HepG2 (cell line): ENCODE results near the gene STYX. TPM values are rescaled to one million over a fixed set of nuclear protein-coding genes. Genes with fewer than 3 reads are reported as not detected.

Experiments
- ATF1 ChIP-seq: IDR thresholded peaks from 2 replicates; pipeline ENCODE4 v1.6.1; 2016; ENCODE audit warnings: mild to moderate bottlenecking, control low read depth
- ERF ChIP-seq: IDR thresholded peaks from 2 replicates; pipeline ENCODE4 v1.6.1; 2018; ENCODE audit warnings: missing biosample characterization, missing genetic modification reagents
- KDM4B ChIP-seq: sonication (generic); formaldehyde crosslinking; IDR thresholded peaks from 2 replicates; pipeline ENCODE4 v1.4.0; 2020; ENCODE audit warnings: missing genetic modification reagents
- NAIF1 ChIP-seq: sonication (generic); formaldehyde crosslinking; IDR thresholded peaks from 2 replicates; pipeline ENCODE4 v1.5.0; 2020; ENCODE audit warnings: mild to moderate bottlenecking, missing genetic modification reagents, borderline replicate concordance
- RARA ChIP-seq: IDR thresholded peaks from 2 replicates; pipeline ENCODE4 v1.6.1; 2016; ENCODE audit warnings: missing genetic modification reagents, missing compliant biosample characterization
- TBX2 ChIP-seq: sonication (generic); formaldehyde crosslinking; IDR thresholded peaks from 2 replicates; pipeline ENCODE4 v1.5.0; 2020; ENCODE audit warnings: missing genetic modification reagents, mild to moderate bottlenecking, borderline replicate concordance
- TEAD3 ChIP-seq: optimal IDR thresholded peaks from 2 replicates; pipeline ENCODE3; 2016; ENCODE audit warnings: borderline replicate concordance
- ZMYM2 ChIP-seq: sonication (generic); formaldehyde crosslinking; IDR thresholded peaks from 2 replicates; pipeline ENCODE4 v1.8.0; 2022; ENCODE audit warnings: mild to moderate bottlenecking, missing genetic modification reagents
- ZNF256 ChIP-seq: sonication (generic); formaldehyde crosslinking; conservative IDR thresholded peaks from 2 replicates; pipeline ENCODE4 v1.4.0; 2020; ENCODE audit warnings: missing genetic modification reagents
- ZNF451 ChIP-seq: sonication (generic); formaldehyde crosslinking; IDR thresholded peaks from 2 replicates; pipeline ENCODE4 v1.5.0; 2020; ENCODE audit warnings: mild to moderate bottlenecking, missing genetic modification reagents
- ZNF614 ChIP-seq: IDR thresholded peaks from 2 replicates; pipeline ENCODE4 v1.6.1; 2018; ENCODE audit warnings: missing biosample characterization, missing genetic modification reagents, inconsistent platforms, borderline replicate concordance
- polyA plus RNA-seq, 8 experiments: library from polyadenylated mRNA; depleted of rRNA in 3 of 8; stranded (reverse) in 7 of 8; unstranded in 1 of 8; fragments of >200 nt; fragmentation: Illumina TruSeq in 4 of 8; extraction: Trizol in 4 of 8; gene quantifications; 2 replicates each; pipeline versions ENCODE4 v1.2.1 to v1.2.3, GENCODE V29; 2011 to 2016; ENCODE audit warnings: low read depth in 4 of 8, missing spikeins in 1 of 8, mixed read lengths in 1 of 8; ENCODE audit not compliant: insufficient read depth in 1 of 8
- total RNA-seq, 5 experiments: library from RNA; depleted of rRNA; stranded (reverse); fragments of >200 nt; fragmentation: Illumina TruSeq; extraction: Trizol; gene quantifications; 2 replicates each; pipeline ENCODE4 v1.2.3, GENCODE V29; 2016; ENCODE audit warnings: low read depth in 1 of 5
- TF ChIP-seq, protein P1 (sequence below): sonication (generic); formaldehyde crosslinking; IDR thresholded peaks from 2 replicates; pipeline ENCODE4 v1.9.0; 2021; ENCODE audit warnings: mild to moderate bottlenecking, missing genetic modification reagents
- TF ChIP-seq, protein P2 (sequence below): sonication (generic); formaldehyde crosslinking; IDR thresholded peaks from 2 replicates; pipeline ENCODE4 v1.5.1; 2020; ENCODE audit warnings: mild to moderate bottlenecking, missing genetic modification reagents, borderline replicate concordance
- TF ChIP-seq, protein P3 (sequence below): sonication (generic); formaldehyde crosslinking; IDR thresholded peaks from 2 replicates; pipeline ENCODE4 v1.5.1; 2020; ENCODE audit warnings: mild to moderate bottlenecking, missing genetic modification reagents

STYX gene
- total and polyA plus RNA-seq, 2 of the 13 experiments (the other 11 are each of a cell fraction or from before 2014, with no cell fraction given), result 6.6 to 10.9 TPM

DNA sequence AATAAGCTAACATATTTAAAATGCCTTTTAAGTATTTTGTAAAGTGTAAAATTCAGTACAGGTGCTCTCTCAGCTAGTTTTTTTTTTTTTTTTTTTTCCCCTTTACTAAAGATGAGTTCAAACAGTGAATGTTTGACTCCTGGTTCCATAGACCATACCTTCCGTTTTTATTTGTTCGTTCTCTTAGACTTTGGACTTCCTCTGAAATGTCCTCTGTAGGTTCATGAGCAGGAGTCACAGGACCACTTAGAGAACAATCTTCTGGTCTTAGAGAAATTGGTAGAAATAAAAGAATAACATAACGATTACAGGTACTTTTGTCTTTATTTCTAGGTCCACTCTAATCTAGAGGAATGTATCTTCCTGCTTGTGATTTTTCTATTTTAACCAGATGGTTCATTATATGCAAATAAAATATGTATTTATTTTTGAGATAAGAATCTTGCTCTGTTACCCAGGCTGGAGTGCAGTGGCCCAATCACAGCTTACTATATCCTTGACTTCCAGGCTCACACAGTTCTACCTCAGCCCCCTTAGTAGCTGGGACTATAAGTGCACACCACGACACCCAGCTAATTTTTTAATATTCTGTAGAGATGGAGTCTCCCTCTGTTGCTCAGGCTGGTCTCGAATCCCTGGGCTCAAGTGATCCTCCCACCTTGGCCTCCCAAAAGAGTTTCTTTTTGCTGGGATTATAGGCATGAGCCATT is 25.8 kb downstream of the STYX start (continued):
- TF ChIP-seq, protein P1, sequence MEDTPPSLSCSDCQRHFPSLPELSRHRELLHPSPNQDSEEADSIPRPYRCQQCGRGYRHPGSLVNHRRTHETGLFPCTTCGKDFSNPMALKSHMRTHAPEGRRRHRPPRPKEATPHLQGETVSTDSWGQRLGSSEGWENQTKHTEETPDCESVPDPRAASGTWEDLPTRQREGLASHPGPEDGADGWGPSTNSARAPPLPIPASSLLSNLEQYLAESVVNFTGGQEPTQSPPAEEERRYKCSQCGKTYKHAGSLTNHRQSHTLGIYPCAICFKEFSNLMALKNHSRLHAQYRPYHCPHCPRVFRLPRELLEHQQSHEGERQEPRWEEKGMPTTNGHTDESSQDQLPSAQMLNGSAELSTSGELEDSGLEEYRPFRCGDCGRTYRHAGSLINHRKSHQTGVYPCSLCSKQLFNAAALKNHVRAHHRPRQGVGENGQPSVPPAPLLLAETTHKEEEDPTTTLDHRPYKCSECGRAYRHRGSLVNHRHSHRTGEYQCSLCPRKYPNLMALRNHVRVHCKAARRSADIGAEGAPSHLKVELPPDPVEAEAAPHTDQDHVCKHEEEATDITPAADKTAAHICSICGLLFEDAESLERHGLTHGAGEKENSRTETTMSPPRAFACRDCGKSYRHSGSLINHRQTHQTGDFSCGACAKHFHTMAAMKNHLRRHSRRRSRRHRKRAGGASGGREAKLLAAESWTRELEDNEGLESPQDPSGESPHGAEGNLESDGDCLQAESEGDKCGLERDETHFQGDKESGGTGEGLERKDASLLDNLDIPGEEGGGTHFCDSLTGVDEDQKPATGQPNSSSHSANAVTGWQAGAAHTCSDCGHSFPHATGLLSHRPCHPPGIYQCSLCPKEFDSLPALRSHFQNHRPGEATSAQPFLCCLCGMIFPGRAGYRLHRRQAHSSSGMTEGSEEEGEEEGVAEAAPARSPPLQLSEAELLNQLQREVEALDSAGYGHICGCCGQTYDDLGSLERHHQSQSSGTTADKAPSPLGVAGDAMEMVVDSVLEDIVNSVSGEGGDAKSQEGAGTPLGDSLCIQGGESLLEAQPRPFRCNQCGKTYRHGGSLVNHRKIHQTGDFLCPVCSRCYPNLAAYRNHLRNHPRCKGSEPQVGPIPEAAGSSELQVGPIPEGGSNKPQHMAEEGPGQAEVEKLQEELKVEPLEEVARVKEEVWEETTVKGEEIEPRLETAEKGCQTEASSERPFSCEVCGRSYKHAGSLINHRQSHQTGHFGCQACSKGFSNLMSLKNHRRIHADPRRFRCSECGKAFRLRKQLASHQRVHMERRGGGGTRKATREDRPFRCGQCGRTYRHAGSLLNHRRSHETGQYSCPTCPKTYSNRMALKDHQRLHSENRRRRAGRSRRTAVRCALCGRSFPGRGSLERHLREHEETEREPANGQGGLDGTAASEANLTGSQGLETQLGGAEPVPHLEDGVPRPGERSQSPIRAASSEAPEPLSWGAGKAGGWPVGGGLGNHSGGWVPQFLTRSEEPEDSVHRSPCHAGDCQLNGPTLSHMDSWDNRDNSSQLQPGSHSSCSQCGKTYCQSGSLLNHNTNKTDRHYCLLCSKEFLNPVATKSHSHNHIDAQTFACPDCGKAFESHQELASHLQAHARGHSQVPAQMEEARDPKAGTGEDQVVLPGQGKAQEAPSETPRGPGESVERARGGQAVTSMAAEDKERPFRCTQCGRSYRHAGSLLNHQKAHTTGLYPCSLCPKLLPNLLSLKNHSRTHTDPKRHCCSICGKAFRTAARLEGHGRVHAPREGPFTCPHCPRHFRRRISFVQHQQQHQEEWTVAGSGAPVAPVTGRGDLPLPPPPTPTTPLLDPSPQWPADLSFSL (CRISPR knock-in tag), result no peak
- TF ChIP-seq TEAD3 (CRISPR knock-in tag) (peak; percentile 30), ZMYM2 (no peak), ZNF614 (CRISPR knock-in tag) (0 out of 2 replicates have a peak, but pooled peaks have one; percentile 43), ERF (CRISPR knock-in tag) (0 out of 2 replicates have a peak, but pooled peaks have one; percentile 19), TBX2 (CRISPR knock-in tag) (no peak), ATF1 (no peak), KDM4B (CRISPR knock-in tag) (no peak), ZNF451 (CRISPR knock-in tag) (no peak), ZNF256 (no peak), RARA (CRISPR knock-in tag) (peak; percentile 60), NAIF1 (CRISPR knock-in tag) (no peak)
- TF ChIP-seq, protein P2, sequence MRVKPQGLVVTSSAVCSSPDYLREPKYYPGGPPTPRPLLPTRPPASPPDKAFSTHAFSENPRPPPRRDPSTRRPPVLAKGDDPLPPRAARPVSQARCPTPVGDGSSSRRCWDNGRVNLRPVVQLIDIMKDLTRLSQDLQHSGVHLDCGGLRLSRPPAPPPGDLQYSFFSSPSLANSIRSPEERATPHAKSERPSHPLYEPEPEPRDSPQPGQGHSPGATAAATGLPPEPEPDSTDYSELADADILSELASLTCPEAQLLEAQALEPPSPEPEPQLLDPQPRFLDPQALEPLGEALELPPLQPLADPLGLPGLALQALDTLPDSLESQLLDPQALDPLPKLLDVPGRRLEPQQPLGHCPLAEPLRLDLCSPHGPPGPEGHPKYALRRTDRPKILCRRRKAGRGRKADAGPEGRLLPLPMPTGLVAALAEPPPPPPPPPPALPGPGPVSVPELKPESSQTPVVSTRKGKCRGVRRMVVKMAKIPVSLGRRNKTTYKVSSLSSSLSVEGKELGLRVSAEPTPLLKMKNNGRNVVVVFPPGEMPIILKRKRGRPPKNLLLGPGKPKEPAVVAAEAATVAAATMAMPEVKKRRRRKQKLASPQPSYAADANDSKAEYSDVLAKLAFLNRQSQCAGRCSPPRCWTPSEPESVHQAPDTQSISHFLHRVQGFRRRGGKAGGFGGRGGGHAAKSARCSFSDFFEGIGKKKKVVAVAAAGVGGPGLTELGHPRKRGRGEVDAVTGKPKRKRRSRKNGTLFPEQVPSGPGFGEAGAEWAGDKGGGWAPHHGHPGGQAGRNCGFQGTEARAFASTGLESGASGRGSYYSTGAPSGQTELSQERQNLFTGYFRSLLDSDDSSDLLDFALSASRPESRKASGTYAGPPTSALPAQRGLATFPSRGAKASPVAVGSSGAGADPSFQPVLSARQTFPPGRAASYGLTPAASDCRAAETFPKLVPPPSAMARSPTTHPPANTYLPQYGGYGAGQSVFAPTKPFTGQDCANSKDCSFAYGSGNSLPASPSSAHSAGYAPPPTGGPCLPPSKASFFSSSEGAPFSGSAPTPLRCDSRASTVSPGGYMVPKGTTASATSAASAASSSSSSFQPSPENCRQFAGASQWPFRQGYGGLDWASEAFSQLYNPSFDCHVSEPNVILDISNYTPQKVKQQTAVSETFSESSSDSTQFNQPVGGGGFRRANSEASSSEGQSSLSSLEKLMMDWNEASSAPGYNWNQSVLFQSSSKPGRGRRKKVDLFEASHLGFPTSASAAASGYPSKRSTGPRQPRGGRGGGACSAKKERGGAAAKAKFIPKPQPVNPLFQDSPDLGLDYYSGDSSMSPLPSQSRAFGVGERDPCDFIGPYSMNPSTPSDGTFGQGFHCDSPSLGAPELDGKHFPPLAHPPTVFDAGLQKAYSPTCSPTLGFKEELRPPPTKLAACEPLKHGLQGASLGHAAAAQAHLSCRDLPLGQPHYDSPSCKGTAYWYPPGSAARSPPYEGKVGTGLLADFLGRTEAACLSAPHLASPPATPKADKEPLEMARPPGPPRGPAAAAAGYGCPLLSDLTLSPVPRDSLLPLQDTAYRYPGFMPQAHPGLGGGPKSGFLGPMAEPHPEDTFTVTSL, result peak; percentile 64; the same call in 1 of the 2 replicates
- TF ChIP-seq, protein P3, sequence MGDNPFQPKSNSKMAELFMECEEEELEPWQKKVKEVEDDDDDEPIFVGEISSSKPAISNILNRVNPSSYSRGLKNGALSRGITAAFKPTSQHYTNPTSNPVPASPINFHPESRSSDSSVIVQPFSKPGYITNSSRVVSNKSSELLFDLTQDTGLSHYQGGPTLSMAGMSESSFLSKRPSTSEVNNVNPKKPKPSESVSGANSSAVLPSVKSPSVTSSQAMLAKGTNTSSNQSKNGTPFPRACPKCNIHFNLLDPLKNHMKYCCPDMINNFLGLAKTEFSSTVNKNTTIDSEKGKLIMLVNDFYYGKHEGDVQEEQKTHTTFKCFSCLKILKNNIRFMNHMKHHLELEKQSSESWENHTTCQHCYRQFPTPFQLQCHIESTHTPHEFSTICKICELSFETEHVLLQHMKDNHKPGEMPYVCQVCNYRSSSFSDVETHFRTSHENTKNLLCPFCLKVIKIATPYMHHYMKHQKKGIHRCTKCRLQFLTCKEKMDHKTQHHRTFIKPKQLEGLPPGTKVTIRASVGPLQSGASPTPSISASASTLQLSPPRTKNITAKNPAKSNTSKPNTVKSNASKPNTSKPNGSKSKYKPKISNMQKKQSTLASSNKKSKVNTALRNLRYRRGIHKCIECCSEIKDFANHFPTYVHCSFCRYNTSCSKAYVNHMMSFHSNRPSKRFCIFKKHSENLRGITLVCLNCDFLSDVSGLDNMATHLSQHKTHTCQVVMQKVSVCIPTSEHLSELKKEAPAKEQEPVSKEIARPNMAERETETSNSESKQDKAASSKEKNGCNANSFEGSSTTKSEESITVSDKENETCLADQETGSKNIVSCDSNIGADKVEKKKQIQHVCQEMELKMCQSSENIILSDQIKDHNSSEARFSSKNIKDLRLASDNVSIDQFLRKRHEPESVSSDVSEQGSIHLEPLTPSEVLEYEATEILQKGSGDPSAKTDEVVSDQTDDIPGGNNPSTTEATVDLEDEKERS (CRISPR knock-in tag), result no peak
